CD4-positive, alpha-beta T cell treated with Interleukin-1 beta for 1 hour (primary cell): Measurements from ENCODE around the gene NOM1.

Experiments used
- DNase-seq, 2 donors: peaks; one replicate each; pipeline ENCODE4 v3.0.0-alpha.2; 2020 to 2022

NOM1 gene

GRCh38 chr7:157005456-157006204 lies 56.1 kb downstream of the NOM1 start:
- DNase-seq, result no peak

- no peak for DNase-seq
Measured at GRCh38 chr7:157006205-157006747, 56.8 kb downstream of the NOM1 start.

- no peak for DNase-seq
Measured at GRCh38 chr7:157006829-157007469, 57.4 kb downstream of the NOM1 start.

GRCh38 chr7:157007470-157008066 lies 58.1 kb downstream of the NOM1 start:
- DNase-seq, result no peak

GRCh38 chr7:157008206-157009169 lies 59.0 kb downstream of the NOM1 start:
- DNase-seq, result no peak

GRCh38 chr7:157009170-157009777 lies 59.8 kb downstream of the NOM1 start:
- DNase-seq, result no peak

GRCh38 chr7:157009778-157010587 lies 60.5 kb downstream of the NOM1 start:
- DNase-seq, result no peak

GRCh38 chr7:157010588-157011332 lies 61.2 kb downstream of the NOM1 start, which contains the start of gene MNX1:
Gene MNX1, minus strand, starts transcription at chr7:157010663. Its CDS starts 313 bp downstream, at chr7:157010350.
- DNase-seq, result peak; percentile 39 to 54

- no peak for DNase-seq
Measured at GRCh38 chr7:157011333-157012112, 62.0 kb downstream of the NOM1 start.

GRCh38 chr7:157012113-157012547 lies 62.6 kb downstream of the NOM1 start:
- no peak for DNase-seq

- DNase-seq, result no peak
Measured at GRCh38 chr7:157013101-157013500, 63.6 kb downstream of the NOM1 start.

- DNase-seq, result no peak
Measured at GRCh38 chr7:157013602-157014549, 64.4 kb downstream of the NOM1 start.

- no peak for DNase-seq
Measured at GRCh38 chr7:157014635-157015555, 65.4 kb downstream of the NOM1 start.

- no peak for DNase-seq
Measured at GRCh38 chr7:157016024-157016351, 66.5 kb downstream of the NOM1 start.

GRCh38 chr7:157016352-157017041 lies 67.0 kb downstream of the NOM1 start:
- DNase-seq, result peak; percentile 8 to 10

- no peak for DNase-seq
Measured at GRCh38 chr7:157017149-157017548, 67.6 kb downstream of the NOM1 start.
